ENCODE data around the gene MACROH2A1.

GRCh38 chr5:135387629-135387960, 11.4 kb downstream of the MACROH2A1 start:
- TF ChIP-seq CTCF (IDR thresholded peaks at IDR 0.05; ENCODE audit: low read length) (no peak), EZH2 (optimal IDR thresholded peaks at IDR 0.05; ENCODE audit: low read depth, low read length) (no peak)
